TTC549 (cell line): ENCODE measurements around the gene MRPL42.
"Not testable (repeated sequence)": the region's sequence is repeated elsewhere in the genome, so short reads cannot be mapped to it uniquely, and the experiment has no call there.

Experiments
- FAIRE-seq: peaks from 2 replicates; lab custom pipeline; 2012; peaks lifted over from hg19 to GRCh38; lab: Jason Lieb, UNC

MRPL42 gene

GRCh38 chr12:93549174-93549573, 81.9 kb downstream of the MRPL42 start:
- FAIRE-seq: no peak

GRCh38 chr12:93550748-93551611, 83.7 kb downstream of the MRPL42 start:
- no peak for FAIRE-seq

GRCh38 chr12:93552427-93552826, 85.1 kb downstream of the MRPL42 start:
- FAIRE-seq: no peak

GRCh38 chr12:93557879-93558278, 90.6 kb downstream of the MRPL42 start:
- not testable (repeated sequence) for FAIRE-seq

- FAIRE-seq: not testable (repeated sequence)
Observed at GRCh38 chr12:93558685-93559084, 91.4 kb downstream of the MRPL42 start.

- FAIRE-seq: no peak
Observed at GRCh38 chr12:93563807-93564538, 96.7 kb downstream of the MRPL42 start.

- no peak for FAIRE-seq
Observed at GRCh38 chr12:93565760-93566159, 98.4 kb downstream of the MRPL42 start.
